Mesenteric fat pad (tissue), 1 donor: Measurements from ENCODE around the gene IWS1. TPM values are rescaled to one million over a fixed set of nuclear protein-coding genes. Genes with fewer than 3 reads are reported as not detected.
"Not testable (repeated sequence)": the region's sequence is repeated elsewhere in the genome, so short reads cannot be mapped to it uniquely, and the experiment has no call there.

ENCODE experiments used
- DNase-seq: peaks from one replicate; pipeline ENCODE4 v3.0.0-alpha.2; 2020; ENCODE audit warnings: low spot score
- total RNA-seq: library from RNA; stranded (reverse); fragmentation: NEBNext Ultra II Directional; extraction: Animal tissue kit (Norgen Biotek cat#: 25700); gene quantifications from one replicate; pipeline ENCODE4 v1.2.1, GENCODE V29; 2021
- donor health status: DM: yes; HTN: yes; CAD: no.

The IWS1 gene
- total RNA-seq, 1 donor from 2014 or later = 39.1 TPM

DNA sequence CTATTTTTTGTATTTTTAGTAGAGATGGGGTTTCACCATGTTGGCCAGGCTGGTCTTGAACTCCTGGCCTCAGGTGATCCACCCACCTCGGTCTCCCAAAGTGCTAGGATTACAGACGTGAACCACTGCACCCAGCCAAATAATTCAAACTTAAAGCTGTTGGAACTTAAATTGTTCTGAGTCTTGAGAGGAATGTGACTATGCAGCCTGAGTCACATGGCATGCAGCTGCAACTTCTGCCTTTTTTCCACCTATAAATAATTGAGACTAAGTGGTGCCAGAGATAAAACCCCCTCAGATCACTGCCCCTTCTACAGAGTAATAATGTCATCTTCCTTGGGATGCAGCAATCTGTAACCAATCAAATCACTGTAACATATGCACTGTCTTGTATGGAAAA, 3.1 kb upstream of the IWS1 start:
- not testable (repeated sequence) for DNase-seq

GRCh38 chr2:127528487-127528886, 2.2 kb upstream of the IWS1 start:
- DNase-seq = no peak

DNA sequence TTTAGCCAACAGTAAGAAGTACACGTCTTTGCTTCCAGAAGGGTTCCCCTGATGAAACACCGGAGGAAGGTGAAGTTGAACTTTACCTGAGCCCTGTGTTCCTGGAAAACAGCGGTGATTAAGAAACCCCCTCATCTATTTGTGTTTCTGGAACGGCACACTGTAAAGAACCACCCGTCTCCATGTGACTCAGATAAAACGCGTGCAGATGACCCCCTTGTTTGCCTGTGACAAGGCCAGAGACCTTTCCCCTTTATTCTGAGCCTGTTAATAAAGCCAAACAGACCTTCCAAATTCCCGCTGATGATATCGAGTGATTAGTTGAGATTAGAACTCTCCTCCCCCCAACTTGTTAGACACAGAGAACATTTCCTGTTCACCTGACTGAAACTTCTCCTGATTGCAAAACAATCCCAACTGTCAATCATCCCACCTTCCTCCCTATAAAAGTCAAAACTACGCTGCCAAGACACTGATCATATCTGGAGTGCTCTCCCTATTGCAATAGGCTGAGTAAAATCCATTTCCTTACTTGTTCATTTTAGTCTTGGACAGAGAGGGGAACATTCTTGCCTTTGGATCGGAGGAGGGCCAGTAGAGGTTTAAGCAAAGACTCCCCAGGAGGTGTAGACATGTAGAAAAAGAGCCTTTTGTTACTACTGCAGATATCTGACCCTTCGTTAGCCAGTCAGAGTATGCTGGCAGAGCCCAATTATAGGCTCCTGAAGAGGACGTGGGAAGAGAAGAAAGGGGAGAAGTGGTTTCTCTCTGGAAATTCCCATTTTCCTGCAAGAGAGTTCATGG, 914 bp upstream of the IWS1 start:
- DNase-seq = no peak

- no peak for DNase-seq
These were observed 578 bp downstream of the IWS1 start for GRCh38 chr2:127525691-127526131.

- DNase-seq = not testable (repeated sequence)
These were observed 2.0 kb downstream of the IWS1 start for GRCh38 chr2:127524198-127524834.

- DNase-seq = no peak
These were observed 2.9 kb downstream of the IWS1 start for GRCh38 chr2:127523269-127523939.

DNA sequence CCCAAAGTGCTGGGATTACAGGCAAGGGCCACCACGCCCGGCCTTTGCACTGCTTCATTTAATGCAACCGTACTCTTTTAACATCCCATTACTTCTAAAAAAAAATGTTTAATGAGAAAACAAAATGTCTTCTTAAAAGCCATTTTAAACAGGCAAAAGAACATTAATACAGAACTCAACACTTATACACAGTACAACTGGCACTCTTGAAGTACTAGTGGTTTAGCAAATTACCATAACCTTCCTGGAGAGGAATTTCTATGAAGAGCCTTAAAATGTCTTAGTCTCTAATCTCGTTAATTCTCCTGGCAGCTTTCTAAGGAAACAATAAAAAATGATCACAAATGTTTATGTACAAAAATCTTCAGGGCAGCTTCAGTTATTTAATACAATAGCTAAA, 5.9 kb downstream of the IWS1 start:
- no peak for DNase-seq

GRCh38 chr2:127517465-127517864, 8.8 kb downstream of the IWS1 start:
- DNase-seq = no peak

DNA sequence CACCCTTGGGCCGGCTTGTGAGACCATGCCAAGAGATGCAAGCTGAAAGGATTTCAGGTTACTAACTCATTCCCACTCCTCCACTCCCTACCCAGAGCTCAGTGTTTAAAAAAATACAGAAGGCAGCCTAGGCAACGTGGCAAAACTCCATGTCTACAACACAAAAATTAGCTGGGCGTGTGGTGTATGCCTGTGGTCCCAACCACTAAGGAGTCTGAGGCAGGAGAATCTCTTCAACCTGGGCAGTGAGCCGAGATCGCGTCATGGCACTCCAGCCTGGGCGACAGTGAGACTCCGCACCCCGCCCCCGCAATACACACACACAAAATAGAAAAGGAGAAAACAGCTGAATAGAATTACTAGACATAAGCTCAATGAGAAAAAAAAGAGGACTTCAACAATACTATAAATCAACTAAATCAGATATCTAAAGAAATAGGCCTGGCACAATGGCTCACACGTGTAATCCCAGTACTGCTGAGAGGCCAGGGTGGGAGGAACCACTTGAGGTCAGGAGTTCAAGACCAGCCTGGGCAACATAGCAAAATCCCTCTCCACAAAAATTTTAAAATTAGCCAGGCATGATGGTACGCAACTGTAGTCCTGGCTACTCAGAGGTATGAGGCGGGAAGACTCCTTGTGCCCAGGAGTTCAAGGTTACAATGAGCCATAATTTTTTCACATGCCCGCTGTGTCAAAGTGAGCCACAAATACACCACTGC, 10.1 kb downstream of the IWS1 start:
- no peak for DNase-seq

GRCh38 chr2:127515383-127515915, 10.8 kb downstream of the IWS1 start:
- no peak for DNase-seq

- DNase-seq = no peak
These were observed 11.8 kb downstream of the IWS1 start for GRCh38 chr2:127514485-127514884.

DNA sequence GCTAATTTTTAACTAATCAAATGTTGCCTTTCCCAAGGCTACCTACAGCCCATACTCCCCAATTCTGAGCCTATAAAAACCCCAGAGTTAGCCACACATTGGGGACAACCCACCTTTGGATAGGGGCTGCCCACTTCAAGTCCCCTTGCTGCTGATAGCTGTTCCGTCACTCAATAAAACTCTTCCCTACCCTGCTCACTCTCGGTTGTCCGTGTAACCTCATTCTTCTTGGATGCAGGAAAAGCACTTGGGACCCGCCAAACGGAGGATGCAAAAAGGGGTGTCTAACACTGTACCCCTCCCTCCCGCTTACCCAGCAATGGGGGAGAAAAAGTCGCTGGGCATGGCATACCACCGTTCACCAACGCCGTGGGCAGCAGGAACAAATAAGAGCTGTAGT, 12.2 kb downstream of the IWS1 start:
- no peak for DNase-seq

- DNase-seq = no peak
These were observed 13.9 kb downstream of the IWS1 start for GRCh38 chr2:127512362-127512761.

DNA sequence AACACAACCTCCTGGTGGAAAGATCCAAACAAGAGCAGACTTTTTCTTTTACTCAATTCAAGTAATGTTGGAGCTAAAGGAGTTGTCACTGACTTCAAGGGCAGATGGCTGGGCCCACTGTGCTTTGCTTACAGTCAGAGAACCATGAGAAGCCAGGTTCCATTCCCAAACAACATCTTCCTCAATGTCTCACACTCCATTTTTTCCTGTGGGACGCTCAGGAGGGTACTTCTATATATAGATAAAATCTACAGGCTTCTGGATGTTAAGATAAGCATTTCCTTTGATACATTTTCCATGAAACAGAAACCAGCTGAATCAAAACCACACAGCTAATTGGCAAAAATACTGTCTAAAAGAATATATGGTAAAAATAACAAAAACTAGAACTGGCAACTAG, 14.4 kb downstream of the IWS1 start:
- no peak for DNase-seq

- no peak for DNase-seq
These were observed 15.1 kb downstream of the IWS1 start for GRCh38 chr2:127511090-127511695.

GRCh38 chr2:127510073-127510472, 16.2 kb downstream of the IWS1 start:
- DNase-seq = no peak

- no peak for DNase-seq
These were observed 17.7 kb downstream of the IWS1 start for GRCh38 chr2:127508631-127509034.

GRCh38 chr2:127508023-127508630, 18.2 kb downstream of the IWS1 start:
- DNase-seq = no peak

DNA sequence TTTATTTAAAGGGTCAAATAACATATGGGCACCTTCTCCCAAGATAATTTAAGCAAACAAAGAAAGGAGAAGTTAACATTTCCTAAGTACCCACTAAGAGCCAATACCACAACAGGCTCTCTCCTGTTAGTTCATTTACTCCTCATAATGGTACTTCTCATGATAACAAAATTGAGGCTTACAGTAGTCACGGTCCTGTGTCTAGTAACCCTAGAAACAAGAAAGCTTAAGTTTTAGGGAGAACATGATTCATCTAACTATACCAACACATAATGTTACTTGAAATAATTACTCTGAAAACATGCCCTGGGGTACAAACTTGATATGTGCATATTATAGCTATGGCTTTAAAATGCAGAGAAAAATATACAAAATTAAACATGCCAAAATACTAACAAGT, 19.8 kb downstream of the IWS1 start:
- no peak for DNase-seq
